Keratinocyte (primary cell): ENCODE data around the gene GRIN2D. TPM values are rescaled to one million over a fixed set of nuclear protein-coding genes. Genes with fewer than 3 reads are reported as not detected.
A peak's percentile ranks its signal among the peaks of the same experiment; 100 is the strongest.

Experiments
- DNase-seq: peaks from one replicate; pipeline ENCODE4 v3.0.0-alpha.2; 2011; ENCODE audit warnings: low read depth, missing footprints, low spot score
- FAIRE-seq: peaks from 2 replicates; lab custom pipeline; 2011; peaks lifted over from hg19 to GRCh38; lab: Jason Lieb, UNC
- H2AFZ ChIP-seq: 2 replicates; pipeline ENCODE4 v1.6.0; 2012; ENCODE audit warnings: low read length, control low read depth, inconsistent platforms; ENCODE audit not compliant: control insufficient read depth
- H3K27ac ChIP-seq: 2 replicates; pipeline ENCODE4 v1.5.1; 2011; ENCODE audit warnings: low read length; ENCODE audit not compliant: control insufficient read depth, insufficient read depth
- H3K27me3 ChIP-seq: 3 replicates; pipeline ENCODE4 v1.6.0; 2011; ENCODE audit warnings: low read length; ENCODE audit not compliant: control insufficient read depth, insufficient read depth; ENCODE audit errors: extremely low read depth
- H3K36me3 ChIP-seq, 2 experiments: 2 replicates in 1 of 2; 3 replicates in 1 of 2; pipeline ENCODE4 v1.5.1; 2011; ENCODE audit warnings: low read length in 2 of 2, mild to moderate bottlenecking in 1 of 2; ENCODE audit not compliant: control insufficient read depth in 2 of 2, insufficient read depth in 2 of 2; ENCODE audit errors: extremely low read depth in 1 of 2
- H3K4me1 ChIP-seq: 3 replicates; pipeline ENCODE4 v1.5.1; 2011; ENCODE audit warnings: low read length; ENCODE audit not compliant: control insufficient read depth, insufficient read depth; ENCODE audit errors: extremely low read depth
- H3K4me2 ChIP-seq: 3 replicates; pipeline ENCODE4 v1.6.0; 2011; ENCODE audit warnings: low read depth, low read length; ENCODE audit not compliant: control insufficient read depth, insufficient read depth; ENCODE audit errors: extremely low read depth
- H3K4me3 ChIP-seq, 3 experiments: fragments of 200-600 bp in 1 of 3; sonication (generic) in 1 of 3; 2 replicates in 2 of 3; 3 replicates in 1 of 3; pipeline ENCODE4 v1.5.1; 2011 to 2016; ENCODE audit warnings: low read length in 3 of 3, mild to moderate bottlenecking in 3 of 3, control low read depth in 2 of 3, inconsistent platforms in 1 of 3, low read depth in 1 of 3, mixed read lengths in 1 of 3, mixed run types in 1 of 3, moderate library complexity in 1 of 3; ENCODE audit not compliant: control insufficient read depth in 2 of 3, insufficient read depth in 2 of 3; ENCODE audit errors: extremely low read depth in 1 of 3
- H3K79me2 ChIP-seq: 2 replicates; pipeline ENCODE4 v1.6.0; 2012; ENCODE audit warnings: low read length; ENCODE audit not compliant: control insufficient read depth, insufficient read depth
- H3K9ac ChIP-seq: 3 replicates; pipeline ENCODE4 v1.6.0; 2011; ENCODE audit warnings: low read length; ENCODE audit not compliant: control insufficient read depth, insufficient read depth; ENCODE audit errors: extremely low read depth
- H3K9me1 ChIP-seq: 3 replicates; pipeline ENCODE4 v1.6.0; 2011; ENCODE audit warnings: low read length; ENCODE audit not compliant: control insufficient read depth, insufficient read depth; ENCODE audit errors: extremely low read depth
- H3K9me3 ChIP-seq: 2 replicates; pipeline ENCODE4 v1.5.1; 2012; ENCODE audit warnings: low read depth, low read length; ENCODE audit not compliant: control insufficient read depth
- H4K20me1 ChIP-seq: 3 replicates; pipeline ENCODE4 v1.6.0; 2011; ENCODE audit warnings: low read length; ENCODE audit not compliant: control insufficient read depth, insufficient read depth; ENCODE audit errors: extremely low read depth
- EZH2 ChIP-seq: IDR thresholded peaks from one replicate; pipeline ENCODE4 v1.6.1; 2012; ENCODE audit warnings: inconsistent platforms, mild to moderate bottlenecking, low read length, moderate library complexity
- dilution Hi-C: fragments of 300-500 bp; cut with MboI; formaldehyde crosslinking; loops from one replicate; pipeline ENCODE4 v1.7.0; 2020; ENCODE audit warnings: low sequenced_read_pairs; ENCODE audit not compliant: extremely low pct_ligation_motif_present
- polyA minus RNA-seq, 3 experiments: library from RNA; depleted of rRNA, polyadenylated mRNA; stranded (reverse); fragments of >200 nt; gene quantifications; 1 replicate in 1 of 3; 2 replicates in 1 of 3; 3 replicates in 1 of 3; pipeline ENCODE4 v1.2.3, GENCODE V29; 2011
- polyA plus RNA-seq, 5 experiments: library from polyadenylated mRNA; depleted of rRNA in 3 of 5; stranded (reverse) in 3 of 5; stranded (forward) in 1 of 5; unstranded in 1 of 5; fragments of >200 nt; gene quantifications; 1 replicate in 1 of 5; 2 replicates in 3 of 5; 3 replicates in 1 of 5; pipeline versions ENCODE4 v1.2.1 to v1.2.3, GENCODE V29; 2011 to 2012; ENCODE audit warnings: missing spikeins in 2 of 5, low read depth in 1 of 5, low replicate concordance in 1 of 5
- TF ChIP-seq, protein P1 (sequence below), 3 experiments: IDR thresholded peaks in 1 of 3; conservative IDR thresholded peaks in 1 of 3; optimal IDR thresholded peaks in 1 of 3; 2 replicates in 2 of 3; 3 replicates in 1 of 3; pipeline versions ENCODE3 to v1.5.1; 2011; ENCODE audit warnings: low read length in 3 of 3, mild to moderate bottlenecking in 3 of 3, moderate library complexity in 2 of 3, control low read depth in 1 of 3, inconsistent platforms in 1 of 3; ENCODE audit not compliant: insufficient read depth in 2 of 3; ENCODE audit errors: extremely low read depth in 1 of 3

The GRIN2D gene
- polyA plus RNA-seq (0.01 to 0.14 TPM (median 0.04 TPM) in 3 replicates), polyA minus RNA-seq (0.03 to 0.59 TPM (median 0.13 TPM) in 3 replicates)
- 0.14 TPM for polyA plus RNA-seq (2011; ENCODE audit: low read depth)
- 0.04 and 0.05 TPM in 2 replicates for polyA plus RNA-seq (2011; cell fraction: cytosol; rRNA removed)
- polyA plus RNA-seq (2011; cell fraction: nucleus; rRNA removed), result 0.22 and 0.31 TPM in 2 replicates
- polyA plus RNA-seq (2012; ENCODE audit: low replicate concordance), result 0.24 and 0.29 TPM in 2 replicates
- polyA minus RNA-seq (2011; cell fraction: cytosol; rRNA and poly(A)+ RNA removed), result not detected
- 0.21 and 0.23 TPM in 2 replicates for polyA minus RNA-seq (2011; cell fraction: nucleus; rRNA and poly(A)+ RNA removed)

DNA sequence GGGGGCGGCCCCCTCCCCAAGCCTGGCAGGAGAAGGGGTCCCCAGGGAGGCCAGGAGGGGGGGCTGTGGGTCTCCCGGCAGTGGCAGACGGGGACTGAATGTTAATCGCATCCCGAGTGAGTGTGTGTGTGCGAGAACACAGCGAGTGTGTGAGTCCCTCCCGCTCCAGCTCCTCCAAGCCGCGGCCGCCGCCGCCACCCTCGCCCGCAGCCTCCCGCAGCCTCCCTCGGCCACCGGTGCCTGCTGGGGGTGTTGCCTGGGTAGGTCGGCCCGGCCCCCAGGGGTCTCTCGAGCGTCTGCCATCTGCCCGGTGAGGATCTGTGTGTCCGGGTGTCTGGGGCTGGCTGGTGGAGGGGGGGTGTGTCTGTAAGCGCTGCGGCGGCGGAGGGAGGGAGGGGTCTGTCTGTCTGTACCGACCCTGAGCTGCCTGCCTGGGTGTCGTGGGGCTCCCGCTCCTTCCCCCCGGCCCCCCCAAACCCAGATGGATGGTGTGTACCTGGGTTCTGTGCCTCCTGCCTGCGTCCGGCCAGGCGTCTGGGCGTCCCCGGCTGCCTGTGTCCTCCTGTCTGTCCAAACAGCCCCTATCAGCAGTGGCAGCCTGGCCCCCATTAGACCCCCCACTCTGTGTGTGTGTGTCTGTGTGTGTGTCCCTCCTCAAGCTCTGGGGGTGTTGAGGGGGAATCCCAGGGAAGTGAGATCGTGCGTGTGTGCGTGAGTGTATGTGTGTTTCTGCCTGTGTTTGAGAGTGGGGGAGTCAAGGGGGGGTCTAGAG lies at the start of gene GRIN2D:
TSS of gene GRIN2D (plus strand) at position 110 of the 772 bp plus-strand sequence. CDS start 4,725 bp downstream, outside the sequence.
- TF ChIP-seq EZH2, result peak; percentile 79
- TF ChIP-seq, protein P1, sequence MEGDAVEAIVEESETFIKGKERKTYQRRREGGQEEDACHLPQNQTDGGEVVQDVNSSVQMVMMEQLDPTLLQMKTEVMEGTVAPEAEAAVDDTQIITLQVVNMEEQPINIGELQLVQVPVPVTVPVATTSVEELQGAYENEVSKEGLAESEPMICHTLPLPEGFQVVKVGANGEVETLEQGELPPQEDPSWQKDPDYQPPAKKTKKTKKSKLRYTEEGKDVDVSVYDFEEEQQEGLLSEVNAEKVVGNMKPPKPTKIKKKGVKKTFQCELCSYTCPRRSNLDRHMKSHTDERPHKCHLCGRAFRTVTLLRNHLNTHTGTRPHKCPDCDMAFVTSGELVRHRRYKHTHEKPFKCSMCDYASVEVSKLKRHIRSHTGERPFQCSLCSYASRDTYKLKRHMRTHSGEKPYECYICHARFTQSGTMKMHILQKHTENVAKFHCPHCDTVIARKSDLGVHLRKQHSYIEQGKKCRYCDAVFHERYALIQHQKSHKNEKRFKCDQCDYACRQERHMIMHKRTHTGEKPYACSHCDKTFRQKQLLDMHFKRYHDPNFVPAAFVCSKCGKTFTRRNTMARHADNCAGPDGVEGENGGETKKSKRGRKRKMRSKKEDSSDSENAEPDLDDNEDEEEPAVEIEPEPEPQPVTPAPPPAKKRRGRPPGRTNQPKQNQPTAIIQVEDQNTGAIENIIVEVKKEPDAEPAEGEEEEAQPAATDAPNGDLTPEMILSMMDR (optimal IDR thresholded peaks at IDR 0.05 in 1 of 3, IDR thresholded peaks at IDR 0.05 in 1 of 3, conservative IDR thresholded peaks at IDR 0.05 in 1 of 3; ENCODE audit: extremely low read depth in 1 of 3, insufficient read depth in 2 of 3, low read length in 3 of 3), result no peak
- H3K36me3 ChIP-seq, result peaks cover 3 to 4% of the 10 kb centered on the region in 2 experiments
- H2AFZ ChIP-seq, result no peak within 1 kb of the TSS
- no peaks in the 10 kb centered on the region for H4K20me1 ChIP-seq
- H3K79me2 ChIP-seq, result peaks cover 17% of the 10 kb centered on the region
- no peaks in the 10 kb centered on the region for H3K9me3 ChIP-seq
- H3K4me3 ChIP-seq, result peak within 1 kb of the TSS in 2 of 3 experiments; percentile 16 to 36
- DNase-seq (no peak), FAIRE-seq (no peak)
- dilution Hi-C loops, result no loop called here
- no peak within 1 kb of the TSS for H3K27ac ChIP-seq
- H3K4me1 ChIP-seq, result peaks cover 17% of the 10 kb centered on the region
- H3K4me2 ChIP-seq, result peak within 1 kb of the TSS; percentile 57
- no peaks in the 10 kb centered on the region for H3K9me1 ChIP-seq
- H3K27me3 ChIP-seq, result peaks cover 37% of the 10 kb centered on the region
- H3K9ac ChIP-seq, result no peak within 1 kb of the TSS

DNA sequence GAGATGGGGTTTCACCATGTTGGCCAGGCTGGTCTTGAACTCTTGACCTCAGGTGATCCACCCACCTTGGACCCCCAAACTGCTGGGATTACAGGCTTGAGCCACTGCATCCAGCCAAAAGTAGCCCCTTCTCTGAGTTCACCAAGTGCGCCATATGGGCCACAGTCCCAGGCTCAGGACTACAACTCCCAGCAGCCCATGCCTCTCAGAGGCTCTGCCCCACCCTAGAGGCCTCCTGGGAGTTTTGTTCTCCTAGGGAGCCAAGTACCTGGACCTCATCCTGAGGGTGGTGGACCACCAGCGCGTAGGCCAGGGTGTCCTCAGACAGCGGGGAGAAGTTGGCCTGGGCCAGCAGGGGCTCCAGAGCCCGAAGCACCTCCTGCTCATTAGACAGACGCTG lies 48.6 kb upstream of the GRIN2D start:
- H3K4me1 ChIP-seq, result peaks cover 18% of the 10 kb centered on the region
- no peak overlapping the region for H3K9ac ChIP-seq
- DNase-seq, result no peak
- H3K27me3 ChIP-seq, result no peaks in the 10 kb centered on the region
- no peak for FAIRE-seq
- dilution Hi-C loops, result no loop called here
- no peak overlapping the region for H3K27ac ChIP-seq
- H3K9me1 ChIP-seq, result no peaks in the 10 kb centered on the region
- no peaks in the 10 kb centered on the region for H3K36me3 ChIP-seq
- no peak overlapping the region for H3K4me2 ChIP-seq
- no peaks in the 10 kb centered on the region for H3K79me2 ChIP-seq
- H2AFZ ChIP-seq, result no peak overlapping the region
- TF ChIP-seq, protein P1 (optimal IDR thresholded peaks at IDR 0.05 in 1 of 3, IDR thresholded peaks at IDR 0.05 in 1 of 3, conservative IDR thresholded peaks at IDR 0.05 in 1 of 3; ENCODE audit: extremely low read depth in 1 of 3, insufficient read depth in 2 of 3, low read length in 3 of 3), result no peak
- TF ChIP-seq EZH2, result no peak
- H4K20me1 ChIP-seq, result no peaks in the 10 kb centered on the region
- no peaks in the 10 kb centered on the region for H3K9me3 ChIP-seq
- H3K4me3 ChIP-seq, result no peak overlapping the region
